Neural cell (in vitro differentiated cells): ENCODE measurements around the gene ADCY1. TPM values are rescaled to one million over a fixed set of nuclear protein-coding genes. Genes with fewer than 3 reads are reported as not detected.

ENCODE experiments used
- H2AFZ ChIP-seq: fragments of 200-600, 300-800 bp; sonication (generic), shearing (Covaris generic); 2 replicates; pipeline ENCODE4 v1.6.0; 2014; ENCODE audit warnings: low read depth, mild to moderate bottlenecking, antibody characterized with exemption, low read length, moderate library complexity
- H3F3A ChIP-seq: fragments of 200-600 bp; shearing (Covaris generic); 2 replicates; pipeline ENCODE4 v1.6.1; 2016; ENCODE audit warnings: mild to moderate bottlenecking, moderate library complexity, mixed read lengths, antibody characterized with exemption, low read length; ENCODE audit not compliant: insufficient read depth, poor library complexity, severe bottlenecking
- H3K27ac ChIP-seq: fragments of 200-600, 300-800 bp; sonication (generic), shearing (Covaris generic); 2 replicates; pipeline ENCODE4 v1.5.1; 2014; ENCODE audit warnings: mild to moderate bottlenecking, low read length, moderate library complexity
- H3K27me3 ChIP-seq: fragments of 300-800, 200-600 bp; sonication (generic), shearing (Covaris generic); 2 replicates; pipeline ENCODE4 v1.6.0; 2014; ENCODE audit warnings: mild to moderate bottlenecking, low read depth, low read length, moderate library complexity; ENCODE audit not compliant: insufficient read depth
- H3K36me3 ChIP-seq: fragments of 300-800, 200-600 bp; sonication (generic), shearing (Covaris generic); 2 replicates; pipeline ENCODE4 v1.5.1; 2014; ENCODE audit warnings: mild to moderate bottlenecking, antibody characterized with exemption, low read length, moderate library complexity; ENCODE audit not compliant: insufficient read depth
- H3K4me2 ChIP-seq: fragments of 300-800, 200-600 bp; sonication (generic), shearing (Covaris generic); 2 replicates; pipeline ENCODE4 v1.6.0; 2014; ENCODE audit warnings: mild to moderate bottlenecking, low read length
- H3K4me3 ChIP-seq: fragments of 300-800, 200-600 bp; sonication (generic), shearing (Covaris generic); 2 replicates; pipeline ENCODE4 v1.5.1; 2014; ENCODE audit warnings: mild to moderate bottlenecking, low read length, moderate library complexity
- H3K79me2 ChIP-seq: fragments of 200-600 bp; shearing (Covaris generic); replicated peaks from 2 replicates; pipeline ENCODE4 v1.6.0; 2014; ENCODE audit warnings: mild to moderate bottlenecking, low read length, moderate library complexity; ENCODE audit not compliant: insufficient read depth
- H3K9ac ChIP-seq: fragments of 300-800, 200-600 bp; sonication (generic), shearing (Covaris generic); 2 replicates; pipeline ENCODE4 v1.6.1; 2016; ENCODE audit warnings: mild to moderate bottlenecking, low read length, mixed read lengths
- H3K9me2 ChIP-seq: fragments of 200-600 bp; shearing (Covaris generic); 2 replicates; pipeline ENCODE4 v1.6.1; 2016; ENCODE audit warnings: mild to moderate bottlenecking, low read length, mixed read lengths; ENCODE audit not compliant: insufficient read depth
- H3K9me3 ChIP-seq: fragments of 200-600, 300-800 bp; sonication (generic), shearing (Covaris generic); 2 replicates; pipeline ENCODE4 v1.6.1; 2016; ENCODE audit warnings: mild to moderate bottlenecking, mixed run types, low read length, moderate library complexity, mixed read lengths
- H4K20me1 ChIP-seq: fragments of 200-600 bp; shearing (Covaris generic); 2 replicates; pipeline ENCODE4 v1.6.1; 2016; ENCODE audit warnings: mild to moderate bottlenecking, mixed run types; ENCODE audit not compliant: insufficient read depth
- EP300 ChIP-seq: fragments of 450-650 bp; conservative IDR thresholded peaks from 2 replicates; pipeline ENCODE4 v1.6.1; 2014; ENCODE audit warnings: antibody characterized with exemption, mild to moderate bottlenecking, moderate library complexity; ENCODE audit not compliant: poor library complexity, severe bottlenecking
- EZH2 ChIP-seq: fragments of 200-600, 300-800 bp; shearing (Covaris generic), sonication (generic); IDR thresholded peaks from 2 replicates; pipeline ENCODE4 v1.6.1; 2014; ENCODE audit warnings: antibody characterized with exemption, low read length, borderline replicate concordance, mild to moderate bottlenecking; ENCODE audit not compliant: insufficient read depth, poor library complexity, severe bottlenecking
- MXI1 ChIP-seq: fragments of 450-650 bp; conservative IDR thresholded peaks from 2 replicates; pipeline ENCODE4 v1.6.1; 2014; ENCODE audit warnings: antibody characterized with exemption, mild to moderate bottlenecking; ENCODE audit not compliant: poor library complexity, severe bottlenecking
- POLR2AphosphoS5 ChIP-seq: IDR thresholded peaks from 2 replicates; pipeline ENCODE4 v1.6.1; 2012
- RAD21 ChIP-seq: fragments of 450-650 bp; conservative IDR thresholded peaks from 2 replicates; pipeline ENCODE4 v1.6.1; 2014; ENCODE audit warnings: antibody characterized with exemption, mild to moderate bottlenecking, moderate library complexity
- REST ChIP-seq: IDR thresholded peaks from 2 replicates; pipeline ENCODE4 v1.6.1; 2012; ENCODE audit warnings: borderline replicate concordance
- SMC3 ChIP-seq: fragments of 450-650 bp; conservative IDR thresholded peaks from 2 replicates; pipeline ENCODE4 v1.6.1; 2014; ENCODE audit warnings: antibody characterized with exemption, mild to moderate bottlenecking, moderate library complexity; ENCODE audit not compliant: poor library complexity
- TAF1 ChIP-seq: IDR thresholded peaks from 2 replicates; pipeline ENCODE4 v1.6.1; 2012; ENCODE audit warnings: low read depth
- polyA plus RNA-seq: library from polyadenylated mRNA; depleted of rRNA; stranded (reverse); fragments of >200 nt; gene quantifications from 2 replicates; pipeline ENCODE4 v1.2.3, GENCODE V29; 2014
- TF ChIP-seq, protein P1 (sequence below): fragments of 450-650 bp; IDR thresholded peaks from 2 replicates; pipeline ENCODE4 v1.5.1; 2014; ENCODE audit warnings: antibody characterized with exemption, mild to moderate bottlenecking, moderate library complexity; ENCODE audit not compliant: poor library complexity, severe bottlenecking

ADCY1 gene
- polyA plus RNA-seq, 1 donor from 2014 or later, result 14.8 TPM

GRCh38 chr7:45662540-45663166 lies 88.5 kb downstream of the ADCY1 start:
- Histone ChIP-seq H3K79me2 (no peaks in the 10 kb centered on the region), H3K27ac (no peak overlapping the region)

GRCh38 chr7:45663167-45663921 lies 89.2 kb downstream of the ADCY1 start:
- H3K9me2 ChIP-seq, result no peaks in the 10 kb centered on the region
- no peaks in the 10 kb centered on the region for H3K79me2 ChIP-seq
- H3K9ac ChIP-seq, result no peak overlapping the region
- no peaks in the 10 kb centered on the region for H4K20me1 ChIP-seq
- no peak overlapping the region for H3K4me2 ChIP-seq
- no peak overlapping the region for H3K4me3 ChIP-seq
- H3F3A ChIP-seq, result no peaks in the 10 kb centered on the region
- no peak overlapping the region for H2AFZ ChIP-seq
- no peaks in the 10 kb centered on the region for H3K36me3 ChIP-seq
- no peaks in the 10 kb centered on the region for H3K9me3 ChIP-seq
- no peak overlapping the region for H3K27ac ChIP-seq
- no peaks in the 10 kb centered on the region for H3K27me3 ChIP-seq
- TF ChIP-seq TAF1 (no peak), REST (no peak), POLR2AphosphoS5 (no peak), MXI1 (no peak), RAD21 (no peak)
- TF ChIP-seq, protein P1, sequence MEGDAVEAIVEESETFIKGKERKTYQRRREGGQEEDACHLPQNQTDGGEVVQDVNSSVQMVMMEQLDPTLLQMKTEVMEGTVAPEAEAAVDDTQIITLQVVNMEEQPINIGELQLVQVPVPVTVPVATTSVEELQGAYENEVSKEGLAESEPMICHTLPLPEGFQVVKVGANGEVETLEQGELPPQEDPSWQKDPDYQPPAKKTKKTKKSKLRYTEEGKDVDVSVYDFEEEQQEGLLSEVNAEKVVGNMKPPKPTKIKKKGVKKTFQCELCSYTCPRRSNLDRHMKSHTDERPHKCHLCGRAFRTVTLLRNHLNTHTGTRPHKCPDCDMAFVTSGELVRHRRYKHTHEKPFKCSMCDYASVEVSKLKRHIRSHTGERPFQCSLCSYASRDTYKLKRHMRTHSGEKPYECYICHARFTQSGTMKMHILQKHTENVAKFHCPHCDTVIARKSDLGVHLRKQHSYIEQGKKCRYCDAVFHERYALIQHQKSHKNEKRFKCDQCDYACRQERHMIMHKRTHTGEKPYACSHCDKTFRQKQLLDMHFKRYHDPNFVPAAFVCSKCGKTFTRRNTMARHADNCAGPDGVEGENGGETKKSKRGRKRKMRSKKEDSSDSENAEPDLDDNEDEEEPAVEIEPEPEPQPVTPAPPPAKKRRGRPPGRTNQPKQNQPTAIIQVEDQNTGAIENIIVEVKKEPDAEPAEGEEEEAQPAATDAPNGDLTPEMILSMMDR, result no peak

More at GRCh38 chr7:45662540-45663166, 88.5 kb downstream of the ADCY1 start:
- H3K4me2 ChIP-seq, result no peak overlapping the region
- H3K9ac ChIP-seq, result no peak overlapping the region
- H3K4me3 ChIP-seq, result no peak overlapping the region
- H3K36me3 ChIP-seq, result no peaks in the 10 kb centered on the region
- no peaks in the 10 kb centered on the region for H4K20me1 ChIP-seq
- H3K27me3 ChIP-seq, result no peaks in the 10 kb centered on the region
- H3K9me2 ChIP-seq, result no peaks in the 10 kb centered on the region
- no peak overlapping the region for H2AFZ ChIP-seq
- no peaks in the 10 kb centered on the region for H3F3A ChIP-seq
- no peaks in the 10 kb centered on the region for H3K9me3 ChIP-seq
- TF ChIP-seq MXI1 (no peak), TAF1 (no peak), EZH2 (no peak), RAD21 (no peak), SMC3 (no peak), EP300 (no peak), POLR2AphosphoS5 (no peak), REST (no peak)
- TF ChIP-seq, protein P1, result no peak
